Natural killer cell treated with Interleukin-12 subunit alpha and Interleukin-12 subunit beta and Interleukin-15 and Interleukin-18, amount 100 ng/mL, for 72 hours (primary cell): Measurements from ENCODE around the gene MCCC1. TPM values are rescaled to one million over a fixed set of nuclear protein-coding genes. Genes with fewer than 3 reads are reported as not detected.

Experiments used
- ATAC-seq, 2 donors: fragments of 150-1000 bp; cut with Tn5 transposase in 1 of 2; sonication (Bioruptor Pico), chemical (Tn5 transposase) in 1 of 2; 2 replicates each; pipeline ENCODE4 v1.10.0; 2021
- DNase-seq: peaks from one replicate; pipeline ENCODE4 v3.0.0; 2022; ENCODE audit warnings: low spot score
- H3K27ac Mint-ChIP-seq, 2 donors: 1 replicate in 1 of 2; 2 replicates in 1 of 2; pipeline ENCODE4 v1.8.0; 2022; ENCODE audit warnings: mixed read lengths in 2 of 2, mild to moderate bottlenecking in 1 of 2, moderate library complexity in 1 of 2
- H3K27me3 Mint-ChIP-seq, 2 donors: 1 replicate in 1 of 2; 2 replicates in 1 of 2; pipeline ENCODE4 v1.8.0; 2022; ENCODE audit warnings: mixed read lengths in 2 of 2
- H3K36me3 Mint-ChIP-seq: one replicate; pipeline ENCODE4 v1.8.0; 2022; ENCODE audit warnings: mixed read lengths
- H3K4me1 Mint-ChIP-seq, 2 donors: 1 replicate in 1 of 2; 2 replicates in 1 of 2; pipeline ENCODE4 v1.8.0; 2022; ENCODE audit warnings: low read depth in 2 of 2, mixed read lengths in 2 of 2, mild to moderate bottlenecking in 1 of 2
- H3K4me3 Mint-ChIP-seq: one replicate; pipeline ENCODE4 v1.8.0; 2022; ENCODE audit warnings: mixed read lengths
- H3K9me3 Mint-ChIP-seq: 2 replicates; pipeline ENCODE4 v1.8.0; 2022; ENCODE audit warnings: mixed read lengths
- total RNA-seq, 2 donors: library from RNA; stranded (reverse); gene quantifications; one replicate each; pipeline ENCODE4 v1.2.3, GENCODE V29; 2022

The MCCC1 gene
- total RNA-seq, 2 donors from 2014 or later, result 31.5 to 34.0 TPM

- Mint-ChIP-seq H3K36me3 (peaks cover 5% of the 10 kb centered on the region), H3K27ac (peak within 1 kb of the TSS; percentile 81 to 93), H3K27me3 (no peaks in the 10 kb centered on the region), H3K4me1 (peaks cover 15 to 34% of the 10 kb centered on the region in 2 donors), H3K4me3 (peak within 1 kb of the TSS; percentile 97), H3K9me3 (no peaks in the 10 kb centered on the region)
- ATAC-seq (peak; percentile 97 to 98), DNase-seq (peak; percentile 94)
Observed at GRCh38 chr3:182980204-182981037, 118.9 kb downstream of the MCCC1 start, which contains the start of gene DCUN1D1. Gene DCUN1D1 (minus strand): TSS chr3:182980538. CDS start chr3:182980489, 49 bp downstream.

- H3K36me3 Mint-ChIP-seq, result peaks cover 5% of the 10 kb centered on the region
- peaks cover 15 to 36% of the 10 kb centered on the region in 2 donors for H3K4me1 Mint-ChIP-seq
- peak overlapping the region; percentile 81 to 93 for H3K27ac Mint-ChIP-seq
- H3K9me3 Mint-ChIP-seq, result no peaks in the 10 kb centered on the region
- H3K27me3 Mint-ChIP-seq, result no peaks in the 10 kb centered on the region
- peak overlapping the region; percentile 97 for H3K4me3 Mint-ChIP-seq
- DNase-seq (no peak), ATAC-seq (peak in 1 of 2 donors; percentile 4)
Observed at GRCh38 chr3:182979674-182980191, 119.6 kb downstream of the MCCC1 start.

- H3K27ac Mint-ChIP-seq, result peak overlapping the region; percentile 81 to 93
- DNase-seq, result no peak
- no peak for ATAC-seq
- H3K36me3 Mint-ChIP-seq, result peaks cover 5% of the 10 kb centered on the region
- no peaks in the 10 kb centered on the region for H3K27me3 Mint-ChIP-seq
- H3K4me3 Mint-ChIP-seq, result peak overlapping the region; percentile 97
- H3K4me1 Mint-ChIP-seq, result peaks cover 15 to 36% of the 10 kb centered on the region in 2 donors
- no peaks in the 10 kb centered on the region for H3K9me3 Mint-ChIP-seq
Observed at GRCh38 chr3:182979103-182979673, 120.1 kb downstream of the MCCC1 start.

GRCh38 chr3:182978387-182978786 lies 120.9 kb downstream of the MCCC1 start:
- H3K9me3 Mint-ChIP-seq, result no peaks in the 10 kb centered on the region
- no peak overlapping the region for H3K27ac Mint-ChIP-seq
- H3K36me3 Mint-ChIP-seq, result peaks cover 5% of the 10 kb centered on the region
- DNase-seq (no peak), ATAC-seq (no peak)
- H3K27me3 Mint-ChIP-seq, result no peaks in the 10 kb centered on the region
- peak overlapping the region; percentile 97 for H3K4me3 Mint-ChIP-seq
- peaks cover 15 to 36% of the 10 kb centered on the region in 2 donors for H3K4me1 Mint-ChIP-seq

GRCh38 chr3:182973047-182973446 lies 126.2 kb downstream of the MCCC1 start:
- Mint-ChIP-seq H3K9me3 (no peaks in the 10 kb centered on the region), H3K27ac (no peak overlapping the region), H3K36me3 (no peaks in the 10 kb centered on the region), H3K4me3 (no peak overlapping the region), H3K4me1 (peaks cover 20 to 30% of the 10 kb centered on the region in 2 donors), H3K27me3 (no peaks in the 10 kb centered on the region)
- no peak for ATAC-seq
- no peak for DNase-seq

DNA sequence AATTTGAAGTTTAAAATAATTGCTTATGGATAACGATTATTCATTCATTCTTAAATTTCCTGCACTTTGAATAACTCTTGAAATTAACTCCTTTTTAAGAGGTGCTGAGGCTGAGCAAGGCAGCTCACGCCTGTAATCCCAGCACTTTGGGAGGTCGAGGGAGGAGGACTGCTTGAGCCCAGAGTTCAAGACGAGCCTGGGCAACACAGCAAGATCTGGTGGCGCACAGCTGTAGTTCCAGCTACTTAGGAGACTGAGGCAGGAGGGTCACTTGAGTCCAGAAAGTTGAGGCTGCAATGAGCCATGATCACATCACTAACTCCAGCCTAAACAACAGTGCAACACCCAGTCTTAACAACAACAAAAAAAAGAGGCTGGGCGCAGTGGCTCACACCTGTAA lies 126.9 kb downstream of the MCCC1 start:
- Mint-ChIP-seq H3K27me3 (no peaks in the 10 kb centered on the region), H3K36me3 (no peaks in the 10 kb centered on the region), H3K4me1 (peaks cover 25 to 36% of the 10 kb centered on the region in 2 donors), H3K27ac (no peak overlapping the region), H3K9me3 (no peaks in the 10 kb centered on the region), H3K4me3 (no peak overlapping the region)
- no peak for DNase-seq
- no peak for ATAC-seq

GRCh38 chr3:182971637-182972036 lies 127.7 kb downstream of the MCCC1 start:
- Mint-ChIP-seq H3K27ac (no peak overlapping the region), H3K4me3 (no peak overlapping the region), H3K4me1 (peaks cover 29 to 42% of the 10 kb centered on the region in 2 donors), H3K36me3 (no peaks in the 10 kb centered on the region), H3K9me3 (no peaks in the 10 kb centered on the region), H3K27me3 (no peaks in the 10 kb centered on the region)
- no peak for DNase-seq
- no peak for ATAC-seq

GRCh38 chr3:182970811-182971418 lies 128.4 kb downstream of the MCCC1 start:
- peaks cover 30 to 42% of the 10 kb centered on the region in 2 donors for H3K4me1 Mint-ChIP-seq
- H3K4me3 Mint-ChIP-seq, result no peak overlapping the region
- no peaks in the 10 kb centered on the region for H3K27me3 Mint-ChIP-seq

DNA sequence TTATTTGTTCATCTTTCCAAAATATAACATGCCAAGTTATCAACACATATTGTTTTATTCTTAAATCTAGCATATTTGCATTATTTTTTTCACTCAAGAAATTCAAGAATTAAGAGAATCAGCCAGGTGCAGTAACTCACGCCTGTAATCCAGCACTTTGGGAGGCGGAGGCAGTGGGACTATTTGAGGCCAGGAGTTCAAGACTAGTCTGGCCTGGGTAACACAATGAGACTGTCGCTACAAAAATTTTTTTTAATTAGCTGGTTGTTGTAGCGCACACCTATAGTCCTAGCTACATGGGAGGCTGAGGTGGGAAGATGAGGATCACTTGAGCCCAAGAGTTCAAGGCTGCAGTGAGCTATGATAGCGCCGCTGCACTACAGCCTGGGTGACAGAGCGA lies 129.4 kb downstream of the MCCC1 start:
- Mint-ChIP-seq H3K9me3 (no peaks in the 10 kb centered on the region), H3K4me3 (no peak overlapping the region), H3K27me3 (no peaks in the 10 kb centered on the region), H3K4me1 (peaks cover 35 to 41% of the 10 kb centered on the region in 2 donors), H3K36me3 (no peaks in the 10 kb centered on the region), H3K27ac (no peak overlapping the region)
- ATAC-seq (no peak), DNase-seq (no peak)

More at GRCh38 chr3:182970811-182971418, 128.4 kb downstream of the MCCC1 start:
- no peak overlapping the region for H3K27ac Mint-ChIP-seq
- H3K9me3 Mint-ChIP-seq, result no peaks in the 10 kb centered on the region
- H3K36me3 Mint-ChIP-seq, result no peaks in the 10 kb centered on the region
- ATAC-seq, result no peak
- DNase-seq, result no peak

GRCh38 chr3:182969277-182969676 lies 130.0 kb downstream of the MCCC1 start:
- ATAC-seq (no peak), DNase-seq (no peak)
- Mint-ChIP-seq H3K36me3 (no peaks in the 10 kb centered on the region), H3K27me3 (no peaks in the 10 kb centered on the region), H3K27ac (peak overlapping the region; percentile 81 to 88), H3K9me3 (no peaks in the 10 kb centered on the region), H3K4me1 (peaks cover 35 to 41% of the 10 kb centered on the region in 2 donors), H3K4me3 (no peak overlapping the region)

- peak overlapping the region; percentile 83 for H3K4me3 Mint-ChIP-seq
- H3K9me3 Mint-ChIP-seq, result no peaks in the 10 kb centered on the region
- H3K4me1 Mint-ChIP-seq, result peaks cover 39 to 43% of the 10 kb centered on the region in 2 donors
- ATAC-seq (peak; percentile 82 to 94), DNase-seq (no peak)
- H3K36me3 Mint-ChIP-seq, result peaks cover 4% of the 10 kb centered on the region
- H3K27ac Mint-ChIP-seq, result peak overlapping the region; percentile 81 to 88
- H3K27me3 Mint-ChIP-seq, result no peaks in the 10 kb centered on the region
Observed at GRCh38 chr3:182967218-182968204, 131.8 kb downstream of the MCCC1 start.

DNA sequence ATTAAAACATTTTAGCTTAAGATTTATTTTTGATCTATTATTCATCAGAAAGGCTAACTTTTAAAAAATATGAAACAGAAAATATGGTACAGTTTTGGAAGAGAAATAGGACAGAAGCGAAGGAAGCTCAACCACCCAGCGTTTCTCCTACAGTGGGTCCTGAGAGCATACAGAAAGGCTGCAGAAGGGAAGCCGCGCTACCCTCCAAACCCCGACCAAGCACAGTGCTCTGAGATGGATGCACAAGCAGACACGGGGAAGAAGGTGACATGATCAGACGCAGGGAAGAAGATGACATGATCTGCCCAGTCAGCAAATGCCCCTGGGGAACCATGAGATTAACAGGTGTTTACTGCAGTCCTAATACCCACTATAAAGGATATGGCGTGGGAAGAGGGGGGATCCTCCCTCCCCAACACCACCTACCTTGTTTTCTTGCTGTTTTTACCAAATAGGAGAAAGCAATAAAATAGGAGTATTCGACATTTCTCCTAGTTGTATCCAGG lies 133.4 kb downstream of the MCCC1 start:
- no peaks in the 10 kb centered on the region for H3K27me3 Mint-ChIP-seq
- H3K27ac Mint-ChIP-seq, result peak overlapping the region; percentile 20 to 81
- DNase-seq (no peak), ATAC-seq (no peak)
- peaks cover 39 to 43% of the 10 kb centered on the region in 2 donors for H3K4me1 Mint-ChIP-seq
- H3K9me3 Mint-ChIP-seq, result no peaks in the 10 kb centered on the region
- peak overlapping the region; percentile 3 for H3K4me3 Mint-ChIP-seq
- H3K36me3 Mint-ChIP-seq, result peaks cover 4% of the 10 kb centered on the region
